ENCODE data around the gene SLC5A2. TPM values are rescaled to one million over a fixed set of nuclear protein-coding genes. Genes with fewer than 3 reads are reported as not detected.
"Not testable (repeated sequence)": the region's sequence is repeated elsewhere in the genome, so short reads cannot be mapped to it uniquely, and the experiment has no call there.

The SLC5A2 gene
- total RNA-seq, 1 donor from 2014 or later = not detected

GRCh38 chr16:31491778-31492418, 9.0 kb downstream of the SLC5A2 start:
- DNase-seq (ENCODE audit: low read depth in 2 of 2) = no peak

GRCh38 chr16:31493506-31494125, 10.7 kb downstream of the SLC5A2 start:
- no peak for DNase-seq (ENCODE audit: low read depth in 2 of 2)

GRCh38 chr16:31496670-31497069, 13.7 kb downstream of the SLC5A2 start:
- no peak for DNase-seq (ENCODE audit: low read depth in 2 of 2)

GRCh38 chr16:31498493-31498892, 15.6 kb downstream of the SLC5A2 start:
- DNase-seq (ENCODE audit: low read depth in 2 of 2) = no peak

GRCh38 chr16:31499928-31500327, 17.0 kb downstream of the SLC5A2 start:
- DNase-seq (ENCODE audit: low read depth in 2 of 2) = no peak

GRCh38 chr16:31501226-31501965, 18.5 kb downstream of the SLC5A2 start:
- DNase-seq (ENCODE audit: low read depth in 2 of 2) = no peak

- no peak for DNase-seq (ENCODE audit: low read depth in 2 of 2)
Measured at GRCh38 chr16:31501966-31502348, 19.0 kb downstream of the SLC5A2 start.

GRCh38 chr16:31502981-31503380, 20.1 kb downstream of the SLC5A2 start:
- no peak for DNase-seq (ENCODE audit: low read depth in 2 of 2)

GRCh38 chr16:31503555-31503954, 20.6 kb downstream of the SLC5A2 start:
- DNase-seq (ENCODE audit: low read depth in 2 of 2) = not testable (repeated sequence)

- peak; percentile 46 to 62 for DNase-seq (ENCODE audit: low read depth in 2 of 2)
Measured at GRCh38 chr16:31504159-31504558, 21.2 kb downstream of the SLC5A2 start.

- DNase-seq (ENCODE audit: low read depth in 2 of 2) = no peak
Measured at GRCh38 chr16:31505483-31505882, 22.6 kb downstream of the SLC5A2 start.

GRCh38 chr16:31507617-31507928, 24.6 kb downstream of the SLC5A2 start:
- no peak for DNase-seq (ENCODE audit: low read depth in 2 of 2)

GRCh38 chr16:31507929-31508705, 25.2 kb downstream of the SLC5A2 start, which contains the start of gene RUSF1:
Gene RUSF1, minus strand, starts transcription at chr16:31508391. Its CDS starts 18 bp downstream, at chr16:31508373.
- peak; percentile 75 to 93 for DNase-seq (ENCODE audit: low read depth in 2 of 2)

- DNase-seq (ENCODE audit: low read depth in 2 of 2) = peak in 1 of 2 donors; percentile 17
Measured at GRCh38 chr16:31508706-31509195, 25.8 kb downstream of the SLC5A2 start.

- DNase-seq (ENCODE audit: low read depth in 2 of 2) = no peak
Measured at GRCh38 chr16:31513126-31513525, 30.2 kb downstream of the SLC5A2 start.

- no peak for DNase-seq (ENCODE audit: low read depth in 2 of 2)
Measured at GRCh38 chr16:31513884-31514283, 31.0 kb downstream of the SLC5A2 start.

- no peak for DNase-seq (ENCODE audit: low read depth in 2 of 2)
Measured at GRCh38 chr16:31517800-31518402, 35.0 kb downstream of the SLC5A2 start.

GRCh38 chr16:31519759-31520431, 37.0 kb downstream of the SLC5A2 start:
- no peak for DNase-seq (ENCODE audit: low read depth in 2 of 2)

GRCh38 chr16:31521368-31521767, 38.4 kb downstream of the SLC5A2 start:
- no peak for DNase-seq (ENCODE audit: low read depth in 2 of 2)

GRCh38 chr16:31522071-31522470, 39.1 kb downstream of the SLC5A2 start:
- no peak for DNase-seq (ENCODE audit: low read depth in 2 of 2)

GRCh38 chr16:31523768-31524167, 40.8 kb downstream of the SLC5A2 start:
- DNase-seq (ENCODE audit: low read depth in 2 of 2) = not testable (repeated sequence)

Data from dermis microvascular lymphatic vessel endothelial cell (primary cell).